Smooth muscle cell (in vitro differentiated cells): ENCODE measurements around the gene CYP4F8. TPM values are rescaled to one million over a fixed set of nuclear protein-coding genes. Genes with fewer than 3 reads are reported as not detected.

ENCODE experiments used
- DNase-seq: peaks from one replicate; lab custom pipeline; 2025; ENCODE audit not compliant: unreplicated experiment; lab: John Stamatoyannopoulos, UW
- H2AFZ ChIP-seq: fragments of 200-600 bp; sonication (generic); 2 replicates; pipeline ENCODE4 v1.6.0; 2016; ENCODE audit warnings: antibody characterized with exemption, low read depth, mild to moderate bottlenecking
- H3F3A ChIP-seq: fragments of 200-600 bp; sonication (generic); 2 replicates; pipeline ENCODE4 v1.6.0; 2017; ENCODE audit warnings: antibody characterized with exemption, low read depth
- H3K27ac ChIP-seq: fragments of 200-600 bp; sonication (generic); 2 replicates; pipeline ENCODE4 v1.5.1; 2016; ENCODE audit warnings: low read depth, mild to moderate bottlenecking
- H3K27me3 ChIP-seq: fragments of 200-600 bp; sonication (generic); 2 replicates; pipeline ENCODE4 v1.6.1; 2016; ENCODE audit warnings: low read depth, mild to moderate bottlenecking
- H3K36me3 ChIP-seq: fragments of 200-600 bp; sonication (generic); 2 replicates; pipeline ENCODE4 v1.5.1; 2016; ENCODE audit warnings: low read depth
- H3K4me1 ChIP-seq: fragments of 200-600 bp; sonication (generic); 2 replicates; pipeline ENCODE4 v1.5.1; 2016; ENCODE audit warnings: low read depth
- H3K4me2 ChIP-seq: fragments of 200-600 bp; sonication (generic); 2 replicates; pipeline ENCODE4 v1.6.0; 2016; ENCODE audit warnings: mild to moderate bottlenecking
- H3K4me3 ChIP-seq: fragments of 200-600 bp; sonication (generic); 2 replicates; pipeline ENCODE4 v1.5.1; 2016; ENCODE audit warnings: mild to moderate bottlenecking
- H3K79me2 ChIP-seq: fragments of 200-600 bp; sonication (generic); 2 replicates; pipeline ENCODE4 v1.6.0; 2016; ENCODE audit warnings: low read depth, mild to moderate bottlenecking
- H3K9ac ChIP-seq: fragments of 200-600 bp; sonication (generic); 2 replicates; pipeline ENCODE4 v1.6.0; 2016; ENCODE audit warnings: low read depth
- H3K9me3 ChIP-seq: fragments of 200-600 bp; sonication (generic); replicated peaks from 2 replicates; pipeline ENCODE4 v1.5.1; 2016; ENCODE audit warnings: low read depth
- H4K20me1 ChIP-seq: fragments of 200-600 bp; sonication (generic); 2 replicates; pipeline ENCODE4 v1.6.0; 2016; ENCODE audit warnings: low read depth
- CTCF ChIP-seq: fragments of 200-600 bp; sonication (generic); IDR thresholded peaks from 2 replicates; pipeline ENCODE4 v1.5.1; 2017; ENCODE audit warnings: borderline replicate concordance, mild to moderate bottlenecking, antibody characterized with exemption; ENCODE audit not compliant: insufficient read depth, poor library complexity, severe bottlenecking
- WGBS: methylation state at CpG from one replicate; pipeline ENCODE4 v1.1.7; 2016; ENCODE audit warnings: low lambda C conversion rate; 5-methylcytosine and 5-hydroxymethylcytosine counted together
- polyA plus RNA-seq: library from polyadenylated mRNA; unstranded; fragments of >200 nt; fragmentation: Nextera tagmentation; extraction: Ambion mirVana; gene quantifications from 2 replicates; pipeline ENCODE4 v1.2.1, GENCODE V29; 2016
- total RNA-seq: library from RNA; depleted of rRNA; stranded (reverse); fragments of >200 nt; gene quantifications from 2 replicates; pipeline ENCODE4 v1.2.3, GENCODE V29; 2014

The CYP4F8 gene
- total RNA-seq (not detected in 2 replicates), polyA plus RNA-seq (not detected in 2 replicates)

GRCh38 chr19:15614507-15615379, at the start of gene CYP4F8:
CYP4F8 (plus strand) TSS chr19:15615218; CDS start chr19:15615617, 399 bp downstream.
- no peak for TF ChIP-seq CTCF
- Histone ChIP-seq H3F3A (no peaks in the 10 kb centered on the region), H3K4me2 (no peak within 1 kb of the TSS), H3K4me3 (no peak within 1 kb of the TSS), H2AFZ (no peak within 1 kb of the TSS), H3K4me1 (no peaks in the 10 kb centered on the region), H4K20me1 (no peaks in the 10 kb centered on the region), H3K9ac (no peak within 1 kb of the TSS), H3K36me3 (no peaks in the 10 kb centered on the region), H3K27me3 (no peaks in the 10 kb centered on the region), H3K79me2 (no peaks in the 10 kb centered on the region), H3K9me3 (no peaks in the 10 kb centered on the region), H3K27ac (no peak within 1 kb of the TSS)
- WGBS: 66% methylated on average over 8 of the region's 8 CpGs
- DNase-seq: no peak

DNA sequence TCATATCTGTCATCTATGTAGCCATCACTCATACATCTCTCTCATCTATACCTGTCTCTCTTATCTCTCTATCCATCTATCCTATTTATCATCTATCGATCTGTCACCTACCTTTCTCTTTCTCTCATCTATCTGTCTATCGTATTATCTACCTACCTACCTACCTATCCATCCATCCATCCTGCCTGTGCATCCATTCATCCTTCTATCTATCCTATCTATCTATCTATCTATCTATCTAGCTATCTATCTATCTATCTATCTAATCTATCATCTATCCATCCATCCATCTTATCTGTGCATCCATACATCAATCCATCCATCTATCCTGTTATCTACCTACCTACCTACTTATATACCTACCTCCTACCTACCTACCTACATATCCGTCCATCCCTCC, 44.6 kb upstream of the CYP4F8 start:
- H3K36me3 ChIP-seq: no peaks in the 10 kb centered on the region
- H3K27ac ChIP-seq: no peak overlapping the region
- WGBS: 74% methylated on average over 3 of the region's 3 CpGs
- H3K27me3 ChIP-seq: no peaks in the 10 kb centered on the region
- DNase-seq: no peak
- no peak overlapping the region for H3K4me2 ChIP-seq
- no peak overlapping the region for H2AFZ ChIP-seq
- no peaks in the 10 kb centered on the region for H3F3A ChIP-seq
- H3K4me3 ChIP-seq: no peak overlapping the region
- no peaks in the 10 kb centered on the region for H4K20me1 ChIP-seq
- TF ChIP-seq CTCF: no peak
- H3K4me1 ChIP-seq: no peaks in the 10 kb centered on the region
- no peaks in the 10 kb centered on the region for H3K79me2 ChIP-seq
- no peak overlapping the region for H3K9ac ChIP-seq
- H3K9me3 ChIP-seq: peaks cover 6% of the 10 kb centered on the region

- no peak for TF ChIP-seq CTCF
- H3K4me2 ChIP-seq: no peak overlapping the region
- no peak overlapping the region for H2AFZ ChIP-seq
- H3K36me3 ChIP-seq: no peaks in the 10 kb centered on the region
- no peak for DNase-seq
- H3K9ac ChIP-seq: no peak overlapping the region
- H3K9me3 ChIP-seq: peaks cover 6% of the 10 kb centered on the region
- no peak overlapping the region for H3K4me3 ChIP-seq
- no peaks in the 10 kb centered on the region for H3K4me1 ChIP-seq
- WGBS: 52% methylated on average over 6 of the region's 6 CpGs
- H3K27me3 ChIP-seq: no peaks in the 10 kb centered on the region
- H4K20me1 ChIP-seq: no peaks in the 10 kb centered on the region
- H3F3A ChIP-seq: no peaks in the 10 kb centered on the region
- no peak overlapping the region for H3K27ac ChIP-seq
- no peaks in the 10 kb centered on the region for H3K79me2 ChIP-seq
These were observed 39.6 kb upstream of the CYP4F8 start for GRCh38 chr19:15575406-15575805.
